Placental epithelial cell (primary cell): ENCODE data around the gene NUS1. TPM values are rescaled to one million over a fixed set of nuclear protein-coding genes. Genes with fewer than 3 reads are reported as not detected.

Source experiments
- total RNA-seq: library from RNA; depleted of rRNA; stranded (reverse); fragments of >200 nt; gene quantifications from 2 replicates; pipeline ENCODE4 v1.2.3, GENCODE V29; 2012

NUS1 gene
- 13.7 and 25.1 TPM in 2 replicates for total RNA-seq

GRCh38 chr6:117674991-117675657, at the start of gene NUS1:
Gene NUS1, plus strand, starts transcription at chr6:117675469. Its CDS starts 202 bp downstream, at chr6:117675671.

Other genes with a start within 250 kb of the NUS1 start
- under 0.01 TPM in 1 of 2 replicates, not detected in the other for gene ROS1, start 249.5 kb upstream of the NUS1 start, total RNA-seq
- gene DCBLD1, start 192.8 kb upstream of the NUS1 start, total RNA-seq = 21.6 and 80.6 TPM in 2 replicates
- gene GOPC, start 73.0 kb upstream of the NUS1 start, total RNA-seq = 43.6 and 74.8 TPM in 2 replicates
- under 0.01 TPM in 1 of 2 replicates, not detected in the other for gene SLC35F1, start 231.8 kb downstream of the NUS1 start, total RNA-seq